ENCODE data around the gene TP53BP2.

TP53BP2 gene

GRCh38 chr1:223840254-223840653 is 5.5 kb downstream of the TP53BP2 start:
- H3K36me3 ChIP-seq (ENCODE audit: control insufficient read depth, insufficient read depth, low read length), result no peaks in the 10 kb centered on the region
- H3K27ac ChIP-seq (ENCODE audit: low read depth, low read length), result no peak overlapping the region
- H3K9ac ChIP-seq (ENCODE audit: low read depth, low read length), result no peak overlapping the region
- H3K27me3 ChIP-seq (ENCODE audit: control insufficient read depth, insufficient read depth, low read length), result no peaks in the 10 kb centered on the region
- no peaks in the 10 kb centered on the region for H3K9me3 ChIP-seq (ENCODE audit: control insufficient read depth, insufficient read depth, low read length)
- no peak overlapping the region for H3K4me3 ChIP-seq (ENCODE audit: low read depth, low read length)
- H3K4me1 ChIP-seq (ENCODE audit: control insufficient read depth, insufficient read depth, low read length), result peaks cover 52% of the 10 kb centered on the region

GRCh38 chr1:223838125-223838854 is 7.5 kb downstream of the TP53BP2 start:
- Histone ChIP-seq H3K27ac (ENCODE audit: low read depth, low read length) (no peak overlapping the region), H3K4me1 (ENCODE audit: control insufficient read depth, insufficient read depth, low read length) (peaks cover 48% of the 10 kb centered on the region), H3K9ac (ENCODE audit: low read depth, low read length) (no peak overlapping the region), H3K9me3 (ENCODE audit: control insufficient read depth, insufficient read depth, low read length) (no peaks in the 10 kb centered on the region), H3K4me3 (ENCODE audit: low read depth, low read length) (no peak overlapping the region), H3K36me3 (ENCODE audit: control insufficient read depth, insufficient read depth, low read length) (no peaks in the 10 kb centered on the region), H3K27me3 (ENCODE audit: control insufficient read depth, insufficient read depth, low read length) (no peaks in the 10 kb centered on the region)

GRCh38 chr1:223837687-223838086 is 8.1 kb downstream of the TP53BP2 start:
- no peak overlapping the region for H3K9ac ChIP-seq (ENCODE audit: low read depth, low read length)
- no peaks in the 10 kb centered on the region for H3K27me3 ChIP-seq (ENCODE audit: control insufficient read depth, insufficient read depth, low read length)
- H3K36me3 ChIP-seq (ENCODE audit: control insufficient read depth, insufficient read depth, low read length), result no peaks in the 10 kb centered on the region
- no peak overlapping the region for H3K27ac ChIP-seq (ENCODE audit: low read depth, low read length)
- peaks cover 52% of the 10 kb centered on the region for H3K4me1 ChIP-seq (ENCODE audit: control insufficient read depth, insufficient read depth, low read length)
- no peaks in the 10 kb centered on the region for H3K9me3 ChIP-seq (ENCODE audit: control insufficient read depth, insufficient read depth, low read length)
- H3K4me3 ChIP-seq (ENCODE audit: low read depth, low read length), result no peak overlapping the region

- Histone ChIP-seq H3K4me1 (ENCODE audit: control insufficient read depth, insufficient read depth, low read length) (peaks cover 53% of the 10 kb centered on the region), H3K9me3 (ENCODE audit: control insufficient read depth, insufficient read depth, low read length) (no peaks in the 10 kb centered on the region), H3K9ac (ENCODE audit: low read depth, low read length) (no peak overlapping the region), H3K27ac (ENCODE audit: low read depth, low read length) (no peak overlapping the region), H3K27me3 (ENCODE audit: control insufficient read depth, insufficient read depth, low read length) (no peaks in the 10 kb centered on the region), H3K4me3 (ENCODE audit: low read depth, low read length) (no peak overlapping the region), H3K36me3 (ENCODE audit: control insufficient read depth, insufficient read depth, low read length) (no peaks in the 10 kb centered on the region)
These were observed 8.5 kb downstream of the TP53BP2 start for GRCh38 chr1:223837206-223837605.

- Histone ChIP-seq H3K9me3 (ENCODE audit: control insufficient read depth, insufficient read depth, low read length) (no peaks in the 10 kb centered on the region), H3K36me3 (ENCODE audit: control insufficient read depth, insufficient read depth, low read length) (no peaks in the 10 kb centered on the region), H3K27me3 (ENCODE audit: control insufficient read depth, insufficient read depth, low read length) (no peaks in the 10 kb centered on the region), H3K27ac (ENCODE audit: low read depth, low read length) (no peak overlapping the region), H3K4me1 (ENCODE audit: control insufficient read depth, insufficient read depth, low read length) (peaks cover 52% of the 10 kb centered on the region), H3K4me3 (ENCODE audit: low read depth, low read length) (no peak overlapping the region), H3K9ac (ENCODE audit: low read depth, low read length) (no peak overlapping the region)
These were observed 9.2 kb downstream of the TP53BP2 start for GRCh38 chr1:223836586-223836985.

GRCh38 chr1:223835754-223836153 is 10.0 kb downstream of the TP53BP2 start:
- Histone ChIP-seq H3K27me3 (ENCODE audit: control insufficient read depth, insufficient read depth, low read length) (no peaks in the 10 kb centered on the region), H3K4me1 (ENCODE audit: control insufficient read depth, insufficient read depth, low read length) (peaks cover 46% of the 10 kb centered on the region), H3K36me3 (ENCODE audit: control insufficient read depth, insufficient read depth, low read length) (no peaks in the 10 kb centered on the region), H3K9ac (ENCODE audit: low read depth, low read length) (no peak overlapping the region), H3K4me3 (ENCODE audit: low read depth, low read length) (no peak overlapping the region), H3K27ac (ENCODE audit: low read depth, low read length) (no peak overlapping the region), H3K9me3 (ENCODE audit: control insufficient read depth, insufficient read depth, low read length) (no peaks in the 10 kb centered on the region)

- no peaks in the 10 kb centered on the region for H3K36me3 ChIP-seq (ENCODE audit: control insufficient read depth, insufficient read depth, low read length)
- no peak overlapping the region for H3K4me3 ChIP-seq (ENCODE audit: low read depth, low read length)
- H3K27ac ChIP-seq (ENCODE audit: low read depth, low read length), result no peak overlapping the region
- H3K9ac ChIP-seq (ENCODE audit: low read depth, low read length), result no peak overlapping the region
- peaks cover 40% of the 10 kb centered on the region for H3K4me1 ChIP-seq (ENCODE audit: control insufficient read depth, insufficient read depth, low read length)
- H3K9me3 ChIP-seq (ENCODE audit: control insufficient read depth, insufficient read depth, low read length), result no peaks in the 10 kb centered on the region
- H3K27me3 ChIP-seq (ENCODE audit: control insufficient read depth, insufficient read depth, low read length), result no peaks in the 10 kb centered on the region
These were observed 11.0 kb downstream of the TP53BP2 start for GRCh38 chr1:223834660-223835263.

GRCh38 chr1:223833948-223834347 is 11.8 kb downstream of the TP53BP2 start:
- Histone ChIP-seq H3K9me3 (ENCODE audit: control insufficient read depth, insufficient read depth, low read length) (no peaks in the 10 kb centered on the region), H3K27me3 (ENCODE audit: control insufficient read depth, insufficient read depth, low read length) (no peaks in the 10 kb centered on the region), H3K36me3 (ENCODE audit: control insufficient read depth, insufficient read depth, low read length) (no peaks in the 10 kb centered on the region), H3K4me1 (ENCODE audit: control insufficient read depth, insufficient read depth, low read length) (peaks cover 36% of the 10 kb centered on the region), H3K4me3 (ENCODE audit: low read depth, low read length) (no peak overlapping the region), H3K9ac (ENCODE audit: low read depth, low read length) (no peak overlapping the region), H3K27ac (ENCODE audit: low read depth, low read length) (no peak overlapping the region)

- no peak overlapping the region for H3K9ac ChIP-seq (ENCODE audit: low read depth, low read length)
- H3K4me3 ChIP-seq (ENCODE audit: low read depth, low read length), result no peak overlapping the region
- H3K36me3 ChIP-seq (ENCODE audit: control insufficient read depth, insufficient read depth, low read length), result no peaks in the 10 kb centered on the region
- no peaks in the 10 kb centered on the region for H3K9me3 ChIP-seq (ENCODE audit: control insufficient read depth, insufficient read depth, low read length)
- no peaks in the 10 kb centered on the region for H3K27me3 ChIP-seq (ENCODE audit: control insufficient read depth, insufficient read depth, low read length)
- H3K27ac ChIP-seq (ENCODE audit: low read depth, low read length), result no peak overlapping the region
- H3K4me1 ChIP-seq (ENCODE audit: control insufficient read depth, insufficient read depth, low read length), result peaks cover 27% of the 10 kb centered on the region
These were observed 13.2 kb downstream of the TP53BP2 start for GRCh38 chr1:223832637-223832943.

- peaks cover 26% of the 10 kb centered on the region for H3K4me1 ChIP-seq (ENCODE audit: control insufficient read depth, insufficient read depth, low read length)
These were observed 13.8 kb downstream of the TP53BP2 start for GRCh38 chr1:223831755-223832636.

GRCh38 chr1:223829678-223830077 is 16.1 kb downstream of the TP53BP2 start:
- Histone ChIP-seq H3K27ac (ENCODE audit: low read depth, low read length) (no peak overlapping the region), H3K27me3 (ENCODE audit: control insufficient read depth, insufficient read depth, low read length) (no peaks in the 10 kb centered on the region), H3K36me3 (ENCODE audit: control insufficient read depth, insufficient read depth, low read length) (no peaks in the 10 kb centered on the region), H3K9me3 (ENCODE audit: control insufficient read depth, insufficient read depth, low read length) (no peaks in the 10 kb centered on the region), H3K4me3 (ENCODE audit: low read depth, low read length) (no peak overlapping the region), H3K4me1 (ENCODE audit: control insufficient read depth, insufficient read depth, low read length) (peaks cover 29% of the 10 kb centered on the region), H3K9ac (ENCODE audit: low read depth, low read length) (no peak overlapping the region)

More at GRCh38 chr1:223831755-223832636, 13.8 kb downstream of the TP53BP2 start:
- Histone ChIP-seq H3K9ac (ENCODE audit: low read depth, low read length) (no peak overlapping the region), H3K9me3 (ENCODE audit: control insufficient read depth, insufficient read depth, low read length) (no peaks in the 10 kb centered on the region), H3K36me3 (ENCODE audit: control insufficient read depth, insufficient read depth, low read length) (no peaks in the 10 kb centered on the region), H3K27me3 (ENCODE audit: control insufficient read depth, insufficient read depth, low read length) (no peaks in the 10 kb centered on the region), H3K27ac (ENCODE audit: low read depth, low read length) (no peak overlapping the region), H3K4me3 (ENCODE audit: low read depth, low read length) (no peak overlapping the region)

Measured in HUES48 (cell line).